Peyer's patch (tissue), 4 donors: Measurements from ENCODE around the gene ROBO1.

ENCODE experiments used
- POLR2A ChIP-seq, 2 donors: fragments of 450-650 bp; IDR thresholded peaks; one replicate each; pipeline ENCODE4 v1.5.1; 2017; ENCODE audit warnings: antibody characterized with exemption in 2 of 2, mild to moderate bottlenecking in 2 of 2, moderate library complexity in 2 of 2
- TF ChIP-seq, protein P1 (sequence below), 6 experiments: fragments of 450-650 bp in 4 of 6; fragments of 200-600 bp in 2 of 6; sonication (generic) in 1 of 6; IDR thresholded peaks; one replicate each; pipeline ENCODE4 v1.5.1; 2017 to 2019; ENCODE audit warnings: antibody characterized with exemption in 6 of 6, mild to moderate bottlenecking in 3 of 6, moderate library complexity in 1 of 6

- TF ChIP-seq, protein P1, sequence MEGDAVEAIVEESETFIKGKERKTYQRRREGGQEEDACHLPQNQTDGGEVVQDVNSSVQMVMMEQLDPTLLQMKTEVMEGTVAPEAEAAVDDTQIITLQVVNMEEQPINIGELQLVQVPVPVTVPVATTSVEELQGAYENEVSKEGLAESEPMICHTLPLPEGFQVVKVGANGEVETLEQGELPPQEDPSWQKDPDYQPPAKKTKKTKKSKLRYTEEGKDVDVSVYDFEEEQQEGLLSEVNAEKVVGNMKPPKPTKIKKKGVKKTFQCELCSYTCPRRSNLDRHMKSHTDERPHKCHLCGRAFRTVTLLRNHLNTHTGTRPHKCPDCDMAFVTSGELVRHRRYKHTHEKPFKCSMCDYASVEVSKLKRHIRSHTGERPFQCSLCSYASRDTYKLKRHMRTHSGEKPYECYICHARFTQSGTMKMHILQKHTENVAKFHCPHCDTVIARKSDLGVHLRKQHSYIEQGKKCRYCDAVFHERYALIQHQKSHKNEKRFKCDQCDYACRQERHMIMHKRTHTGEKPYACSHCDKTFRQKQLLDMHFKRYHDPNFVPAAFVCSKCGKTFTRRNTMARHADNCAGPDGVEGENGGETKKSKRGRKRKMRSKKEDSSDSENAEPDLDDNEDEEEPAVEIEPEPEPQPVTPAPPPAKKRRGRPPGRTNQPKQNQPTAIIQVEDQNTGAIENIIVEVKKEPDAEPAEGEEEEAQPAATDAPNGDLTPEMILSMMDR (IDR thresholded peaks at IDR 0.05), result no peak
- no peak for TF ChIP-seq POLR2A (IDR thresholded peaks at IDR 0.05)
Measured at GRCh38 chr3:78834910-78835309, 932.9 kb downstream of the ROBO1 start.
